22Rv1 (cell line): ENCODE results near the gene LAPTM5.

Experiments used
- CTCF ChIP-seq: fragments of 450-650 bp; IDR thresholded peaks from 2 replicates; pipeline ENCODE4 v1.5.1; 2017; ENCODE audit warnings: mild to moderate bottlenecking
- ZFX ChIP-seq: fragments of 450-650 bp; IDR thresholded peaks from 2 replicates; pipeline ENCODE4 v1.6.1; 2017; ENCODE audit warnings: antibody characterized with exemption, borderline replicate concordance

GRCh38 chr1:30719406-30720270 is 37.9 kb downstream of the LAPTM5 start:
- TF ChIP-seq CTCF (peak; percentile 60), ZFX (no peak)
